Activated T-cell treated with anti-CD3 and anti-CD28 coated beads, Interleukin-2, amount 50 U/mL, for 24 hours (primary cell): ENCODE measurements around the gene BACE2.
"Not testable (repeated sequence)": the region's sequence is repeated elsewhere in the genome, so short reads cannot be mapped to it uniquely, and the experiment has no call there.

ENCODE experiments used
- DNase-seq: peaks from one replicate; pipeline ENCODE4 v3.0.0-alpha.2; 2020
- H3K27ac Mint-ChIP-seq: 2 replicates; pipeline ENCODE4 v1.8.0; 2020; ENCODE audit warnings: mild to moderate bottlenecking, mixed read lengths
- H3K27me3 Mint-ChIP-seq: 2 replicates; pipeline ENCODE4 v1.8.0; 2020; ENCODE audit warnings: mixed read lengths
- H3K36me3 Mint-ChIP-seq: 2 replicates; pipeline ENCODE4 v1.8.0; 2020; ENCODE audit warnings: low read depth, mixed read lengths
- H3K4me1 Mint-ChIP-seq: 2 replicates; pipeline ENCODE4 v1.8.0; 2020; ENCODE audit warnings: low read depth, mixed read lengths
- H3K4me3 Mint-ChIP-seq: 2 replicates; pipeline ENCODE4 v1.8.0; 2020; ENCODE audit warnings: mild to moderate bottlenecking, moderate library complexity, mixed read lengths
- H3K9me3 Mint-ChIP-seq: 2 replicates; pipeline ENCODE4 v1.8.0; 2020; ENCODE audit warnings: mixed read lengths

The BACE2 gene

DNA sequence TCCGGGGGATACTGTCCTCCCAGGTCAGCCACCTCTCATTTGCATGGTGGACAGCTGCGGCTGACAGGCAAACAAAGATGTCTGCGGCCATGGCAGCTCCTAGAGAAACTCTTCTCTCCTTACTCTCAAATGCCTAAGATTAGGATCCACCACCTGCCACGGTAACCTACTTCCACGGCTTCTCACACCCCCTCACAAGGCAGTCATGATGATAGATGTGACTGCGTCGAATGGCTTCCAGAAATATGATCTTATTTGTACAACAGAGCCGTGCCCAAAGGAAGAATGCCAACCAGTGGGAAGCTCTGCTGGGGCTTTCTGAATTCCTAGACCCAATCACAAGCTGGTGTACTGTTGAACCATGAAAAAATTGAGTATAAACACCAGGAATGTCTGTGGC, 73.4 kb downstream of the BACE2 start:
- Mint-ChIP-seq H3K27ac (no peak overlapping the region), H3K36me3 (no peaks in the 10 kb centered on the region), H3K9me3 (no peaks in the 10 kb centered on the region), H3K4me3 (no peak overlapping the region), H3K4me1 (no peaks in the 10 kb centered on the region), H3K27me3 (peaks cover 11% of the 10 kb centered on the region)
- no peak for DNase-seq

- Mint-ChIP-seq H3K27me3 (peaks cover 8% of the 10 kb centered on the region), H3K4me3 (no peak overlapping the region), H3K4me1 (no peaks in the 10 kb centered on the region), H3K36me3 (no peaks in the 10 kb centered on the region), H3K9me3 (no peaks in the 10 kb centered on the region), H3K27ac (no peak overlapping the region)
- DNase-seq, result no peak
Measured at GRCh38 chr21:41242238-41242829, 74.4 kb downstream of the BACE2 start.

DNA sequence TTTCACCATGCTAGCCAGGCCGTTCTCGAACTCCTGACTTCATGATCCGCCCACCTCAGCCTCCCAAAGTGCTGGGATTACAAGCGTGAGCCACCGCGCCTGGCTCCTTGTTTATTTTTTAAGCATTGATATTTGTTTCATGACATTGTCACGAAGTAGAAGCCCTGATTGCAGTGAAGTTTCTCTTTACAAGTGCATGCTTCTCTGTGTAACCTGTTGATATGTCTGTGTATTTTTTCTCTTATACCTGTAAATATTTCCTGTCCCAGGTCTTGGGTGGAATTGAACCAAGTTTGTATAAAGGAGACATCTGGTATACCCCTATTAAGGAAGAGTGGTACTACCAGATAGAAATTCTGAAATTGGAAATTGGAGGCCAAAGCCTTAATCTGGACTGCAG, 75.1 kb downstream of the BACE2 start:
- Mint-ChIP-seq H3K27me3 (peaks cover 2% of the 10 kb centered on the region), H3K36me3 (no peaks in the 10 kb centered on the region), H3K4me3 (no peak overlapping the region), H3K9me3 (no peaks in the 10 kb centered on the region), H3K27ac (no peak overlapping the region), H3K4me1 (no peaks in the 10 kb centered on the region)
- DNase-seq, result no peak

- not testable (repeated sequence) for H3K4me1 Mint-ChIP-seq
Measured at GRCh38 chr21:41244266-41244880, 76.4 kb downstream of the BACE2 start.

GRCh38 chr21:41245509-41246135, 77.7 kb downstream of the BACE2 start:
- peaks cover 13% of the 10 kb centered on the region for H3K27me3 Mint-ChIP-seq
- no peaks in the 10 kb centered on the region for H3K36me3 Mint-ChIP-seq
- no peak overlapping the region for H3K27ac Mint-ChIP-seq
- H3K9me3 Mint-ChIP-seq, result no peaks in the 10 kb centered on the region
- no peak for DNase-seq
- H3K4me1 Mint-ChIP-seq, result no peaks in the 10 kb centered on the region
- no peak overlapping the region for H3K4me3 Mint-ChIP-seq

More at GRCh38 chr21:41244266-41244880, 76.4 kb downstream of the BACE2 start:
- not testable (repeated sequence) for H3K4me3 Mint-ChIP-seq, H3K9me3 Mint-ChIP-seq, H3K36me3 Mint-ChIP-seq, DNase-seq, H3K27ac Mint-ChIP-seq, H3K27me3 Mint-ChIP-seq

GRCh38 chr21:41246808-41247207, 78.8 kb downstream of the BACE2 start:
- Mint-ChIP-seq H3K4me1 (no peaks in the 10 kb centered on the region), H3K4me3 (no peak overlapping the region), H3K27ac (no peak overlapping the region), H3K9me3 (no peaks in the 10 kb centered on the region), H3K27me3 (peaks cover 19% of the 10 kb centered on the region), H3K36me3 (no peaks in the 10 kb centered on the region)
- no peak for DNase-seq

- no peaks in the 10 kb centered on the region for H3K36me3 Mint-ChIP-seq
- no peak overlapping the region for H3K27ac Mint-ChIP-seq
- peaks cover 23% of the 10 kb centered on the region for H3K27me3 Mint-ChIP-seq
- no peaks in the 10 kb centered on the region for H3K9me3 Mint-ChIP-seq
- no peak overlapping the region for H3K4me3 Mint-ChIP-seq
- H3K4me1 Mint-ChIP-seq, result no peaks in the 10 kb centered on the region
- DNase-seq, result no peak
Measured at GRCh38 chr21:41247561-41248545, 79.9 kb downstream of the BACE2 start.

GRCh38 chr21:41249476-41249875, 81.5 kb downstream of the BACE2 start:
- DNase-seq, result no peak
- no peaks in the 10 kb centered on the region for H3K36me3 Mint-ChIP-seq
- no peak overlapping the region for H3K4me3 Mint-ChIP-seq
- peaks cover 4% of the 10 kb centered on the region for H3K9me3 Mint-ChIP-seq
- H3K27ac Mint-ChIP-seq, result no peak overlapping the region
- no peaks in the 10 kb centered on the region for H3K4me1 Mint-ChIP-seq
- peaks cover 27% of the 10 kb centered on the region for H3K27me3 Mint-ChIP-seq

DNA sequence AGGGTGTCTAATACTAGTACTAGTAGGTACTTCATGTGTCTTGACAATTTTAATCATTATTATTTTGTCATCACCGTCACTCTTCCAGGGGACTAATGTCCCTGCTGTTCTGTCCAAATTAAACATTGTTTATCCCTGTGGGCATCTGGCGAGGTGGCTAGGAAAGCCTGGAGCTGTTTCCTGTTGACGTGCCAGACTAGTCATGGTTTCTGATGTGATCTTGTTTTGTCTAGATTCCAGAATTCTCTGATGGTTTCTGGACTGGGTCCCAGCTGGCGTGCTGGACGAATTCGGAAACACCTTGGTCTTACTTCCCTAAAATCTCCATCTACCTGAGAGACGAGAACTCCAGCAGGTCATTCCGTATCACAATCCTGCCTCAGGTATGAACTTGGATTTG, 82.6 kb downstream of the BACE2 start:
- H3K9me3 Mint-ChIP-seq, result peaks cover 9% of the 10 kb centered on the region

DNA sequence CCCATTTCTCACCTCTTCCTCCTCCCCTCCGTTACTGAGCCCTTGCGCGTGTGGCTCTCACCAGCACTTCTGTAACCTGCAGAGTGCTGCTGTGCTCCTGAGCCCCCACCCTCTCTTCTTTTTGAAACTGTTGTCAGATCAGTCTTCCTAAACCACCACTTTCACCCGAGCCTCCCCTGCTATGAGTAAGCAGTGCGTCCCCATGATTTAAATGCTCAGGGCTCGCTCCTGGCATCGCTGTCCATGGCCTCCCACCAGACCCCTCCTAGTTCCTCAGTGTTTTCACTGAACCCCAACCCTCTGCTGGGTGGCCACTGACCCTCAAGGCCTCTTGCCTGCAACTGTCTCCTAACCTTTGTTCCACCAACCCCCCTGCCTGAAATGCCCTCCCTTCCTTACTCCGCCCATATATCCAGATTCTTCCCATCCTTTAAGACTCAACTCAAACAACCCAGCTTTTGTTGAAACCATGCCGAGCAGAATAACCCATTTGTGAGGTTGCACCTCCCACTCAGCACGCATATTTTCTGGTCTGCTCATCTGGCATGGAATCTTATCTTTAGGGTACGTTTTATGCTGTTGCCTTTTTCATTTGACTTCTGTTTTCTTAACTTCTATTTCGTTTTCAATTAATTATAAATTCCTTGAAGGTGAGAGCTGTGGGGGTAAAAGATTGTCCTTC, 84.1 kb downstream of the BACE2 start:
- H3K36me3 Mint-ChIP-seq, result no peaks in the 10 kb centered on the region
- DNase-seq, result no peak
- H3K27ac Mint-ChIP-seq, result no peak overlapping the region
- no peaks in the 10 kb centered on the region for H3K4me1 Mint-ChIP-seq
- H3K4me3 Mint-ChIP-seq, result no peak overlapping the region
- H3K27me3 Mint-ChIP-seq, result peaks cover 38% of the 10 kb centered on the region
- H3K9me3 Mint-ChIP-seq, result peaks cover 9% of the 10 kb centered on the region

More for the DNA sequence above, 82.6 kb downstream of the BACE2 start:
- no peak for DNase-seq
- H3K4me1 Mint-ChIP-seq, result no peaks in the 10 kb centered on the region
- H3K36me3 Mint-ChIP-seq, result no peaks in the 10 kb centered on the region
- no peak overlapping the region for H3K4me3 Mint-ChIP-seq
- H3K27me3 Mint-ChIP-seq, result peaks cover 32% of the 10 kb centered on the region
- H3K27ac Mint-ChIP-seq, result no peak overlapping the region

DNA sequence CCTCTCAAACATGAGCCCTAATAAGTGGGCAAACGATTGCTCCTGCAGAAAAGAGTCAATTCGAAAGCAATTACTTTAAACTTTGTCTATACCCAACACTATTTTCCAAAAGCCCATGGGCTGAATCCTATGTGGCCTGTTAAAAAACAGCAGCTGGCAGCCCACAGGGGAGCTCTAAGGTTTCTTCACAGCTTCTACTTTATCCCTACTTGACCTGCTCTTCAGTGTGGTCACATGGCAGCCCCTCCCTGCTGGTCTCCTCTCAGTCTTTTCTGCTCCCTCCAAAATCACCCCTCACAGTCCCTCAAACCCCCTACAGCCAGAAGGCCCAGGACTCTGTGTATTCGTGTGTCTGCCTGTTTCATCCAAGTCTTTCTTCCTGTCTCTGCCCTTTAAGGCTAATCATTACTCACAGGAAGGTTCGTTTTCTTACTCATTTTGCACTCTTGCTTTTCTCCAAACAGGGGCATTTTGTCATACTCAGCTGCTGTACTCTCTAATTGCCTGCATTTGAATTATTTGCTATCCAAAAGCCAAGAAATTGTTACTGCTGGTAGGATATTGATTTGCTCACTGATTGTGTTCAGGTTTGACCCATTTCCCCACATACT, 86.2 kb downstream of the BACE2 start:
- no peaks in the 10 kb centered on the region for H3K4me1 Mint-ChIP-seq
- no peak for DNase-seq
- no peak overlapping the region for H3K27ac Mint-ChIP-seq
- no peaks in the 10 kb centered on the region for H3K36me3 Mint-ChIP-seq
- peaks cover 41% of the 10 kb centered on the region for H3K27me3 Mint-ChIP-seq
- H3K4me3 Mint-ChIP-seq, result no peak overlapping the region
- H3K9me3 Mint-ChIP-seq, result peaks cover 9% of the 10 kb centered on the region

DNA sequence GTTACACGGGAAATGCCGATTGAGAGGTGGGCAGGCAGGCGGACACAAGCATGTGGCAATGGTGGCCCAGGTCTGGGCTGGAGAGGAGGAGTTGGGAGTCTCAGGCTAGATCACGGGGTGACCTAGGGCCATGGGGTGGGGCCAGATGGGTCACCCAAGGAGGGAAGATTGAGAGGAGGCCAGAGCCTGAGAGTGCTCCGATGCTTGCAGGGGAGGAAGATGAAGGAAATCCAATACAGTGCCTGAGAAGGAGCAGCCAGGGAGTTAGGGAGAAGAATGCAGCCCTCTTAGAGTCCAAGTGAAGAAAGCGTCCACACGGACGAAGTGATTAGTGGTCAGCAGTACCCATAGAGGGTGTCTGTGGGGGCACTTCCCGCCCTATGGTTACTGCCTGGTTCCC, 87.2 kb downstream of the BACE2 start:
- Mint-ChIP-seq H3K27me3 (peaks cover 33% of the 10 kb centered on the region), H3K9me3 (peaks cover 9% of the 10 kb centered on the region), H3K4me1 (no peaks in the 10 kb centered on the region), H3K36me3 (no peaks in the 10 kb centered on the region), H3K4me3 (no peak overlapping the region), H3K27ac (no peak overlapping the region)
- DNase-seq, result no peak

DNA sequence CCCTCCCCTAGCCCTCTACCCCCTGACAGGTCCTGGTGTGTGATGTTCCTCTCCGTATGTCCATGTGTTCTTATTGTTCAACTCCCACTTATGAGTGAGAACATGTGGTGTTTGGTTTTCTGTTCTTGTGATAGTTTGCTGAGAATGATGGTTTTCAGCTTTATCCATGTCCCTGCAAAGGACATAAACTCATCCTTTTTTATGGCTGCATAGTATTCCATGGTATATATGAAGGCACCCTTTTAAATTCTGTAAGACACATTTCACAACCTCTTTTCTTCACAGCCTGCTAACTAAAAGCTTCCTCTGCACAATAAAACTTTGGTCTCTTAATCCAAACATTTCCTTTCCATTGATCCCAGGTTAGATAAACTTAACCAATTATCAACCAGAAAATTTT, 88.3 kb downstream of the BACE2 start:
- H3K4me3 Mint-ChIP-seq, H3K4me1 Mint-ChIP-seq, DNase-seq, H3K36me3 Mint-ChIP-seq, H3K9me3 Mint-ChIP-seq, H3K27ac Mint-ChIP-seq: not testable (repeated sequence)
- H3K27me3 Mint-ChIP-seq, result peaks cover 27% of the 10 kb centered on the region
